CD4-positive, alpha-beta T cell (primary cell): ENCODE results near the gene CFAP99. TPM values are rescaled to one million over a fixed set of nuclear protein-coding genes. Genes with fewer than 3 reads are reported as not detected.

Experiments
- ATAC-seq: fragments of 200-7000 bp; cut with Tn5 transposase; one replicate; pipeline ENCODE4 v1.10.0; 2022; ENCODE audit warnings: mild to moderate bottlenecking; ENCODE audit not compliant: poor library complexity
- CTCF ChIA-PET: fragments of 350-600 bp; sonication (Branson Sonifier 250); formaldehyde crosslinking; loops from one replicate; lab custom pipeline; 2021; ENCODE audit warnings: antibody characterized with exemption, inconsistent platforms; lab: Charles Lee
- POLR2A ChIA-PET: fragments of 350-600 bp; sonication (Branson Sonifier 250); formaldehyde crosslinking; loops from one replicate; lab custom pipeline; 2021; ENCODE audit warnings: antibody characterized with exemption, inconsistent platforms; lab: Charles Lee
- DNase-seq, 14 experiments: peaks; one replicate each; pipeline ENCODE4 v3.0.0-alpha.2; 2013 to 2020; ENCODE audit warnings: mixed read lengths in 2 of 14
- H3K27ac ChIP-seq, 2 donors: one replicate each; pipeline versions ENCODE4 v1.5.1 to v1.7.0; 2013; ENCODE audit warnings: low read length in 2 of 2, low read depth in 1 of 2, mild to moderate bottlenecking in 1 of 2
- H3K27me3 ChIP-seq, 2 experiments: 1 replicate in 1 of 2; 2 replicates in 1 of 2; pipeline versions ENCODE4 v1.6.1 to v1.7.0; 2013; ENCODE audit warnings: low read length in 2 of 2, control low read depth in 1 of 2, mild to moderate bottlenecking in 1 of 2, moderate library complexity in 1 of 2; ENCODE audit not compliant: insufficient read depth in 2 of 2, control insufficient read depth in 1 of 2
- H3K36me3 ChIP-seq: one replicate; pipeline ENCODE4 v1.6.1; 2013; ENCODE audit warnings: low read length, control low read depth; ENCODE audit not compliant: insufficient read depth
- H3K4me1 ChIP-seq: one replicate; pipeline ENCODE4 v1.6.1; 2013; ENCODE audit warnings: low read length, control low read depth; ENCODE audit not compliant: insufficient read depth
- H3K4me3 ChIP-seq: one replicate; pipeline ENCODE4 v1.5.1; 2013; ENCODE audit warnings: mild to moderate bottlenecking, low read length, moderate library complexity
- H3K9me3 ChIP-seq, 2 experiments: 1 replicate in 1 of 2; 2 replicates in 1 of 2; pipeline versions ENCODE4 v1.6.1 to v1.7.0; 2013; ENCODE audit warnings: low read length in 2 of 2, mild to moderate bottlenecking in 2 of 2, control low read depth in 1 of 2, moderate library complexity in 1 of 2; ENCODE audit not compliant: control insufficient read depth in 1 of 2, insufficient read depth in 1 of 2
- H3K27ac Mint-ChIP-seq: one replicate; pipeline ENCODE4 v1.8.0; 2020; ENCODE audit warnings: mixed read lengths
- H3K27me3 Mint-ChIP-seq: one replicate; pipeline ENCODE4 v1.8.0; 2021; ENCODE audit warnings: mixed read lengths
- H3K36me3 Mint-ChIP-seq: one replicate; pipeline ENCODE4 v1.8.0; 2021; ENCODE audit warnings: low read depth, mixed read lengths
- H3K4me1 Mint-ChIP-seq: one replicate; pipeline ENCODE4 v1.8.0; 2021; ENCODE audit warnings: low read depth, mixed read lengths
- H3K4me3 Mint-ChIP-seq: one replicate; pipeline ENCODE4 v1.8.0; 2020; ENCODE audit warnings: mild to moderate bottlenecking, mixed read lengths
- H3K9me3 Mint-ChIP-seq: one replicate; pipeline ENCODE4 v1.8.0; 2020; ENCODE audit warnings: mixed read lengths
- intact Hi-C, 2 experiments: fragments of 100-400 bp; cut with DNase I in 1 of 2; cut with micrococcal nuclease in 1 of 2; formaldehyde crosslinking; loops; one replicate each; pipeline versions ENCODE4 v1.15.1 to v1.9.0; 2023 to 2025; cut with DNase I, micrococcal nuclease
- total RNA-seq, 174 experiments: library from RNA in 2 of 174; stranded (reverse) in 2 of 174; gene quantifications; one replicate each; pipeline ENCODE4 v1.2.3 and lab custom pipeline; 2021 to 2026
- TF ChIP-seq, protein P1 (sequence below): fragments of 200-600 bp; IDR thresholded peaks from one replicate; pipeline ENCODE4 v1.8.0; 2022; ENCODE audit warnings: antibody characterized with exemption, mild to moderate bottlenecking

CFAP99 gene
- total RNA-seq, 2 experiments from 2014 or later: 0.17 TPM; not detected in 1

GRCh38 chr4:2457481-2458295 lies 38.9 kb downstream of the CFAP99 start:
- H3K27ac Mint-ChIP-seq: no peak overlapping the region
- H3K4me3 Mint-ChIP-seq: no peak overlapping the region
- no peaks in the 10 kb centered on the region for H3K36me3 ChIP-seq
- no peaks in the 10 kb centered on the region for H3K27me3 Mint-ChIP-seq
- H3K4me1 ChIP-seq: peaks cover 7% of the 10 kb centered on the region
- H3K27me3 ChIP-seq: peaks cover 0 to 5% of the 10 kb centered on the region in 2 experiments
- no peak for DNase-seq
- no peaks in the 10 kb centered on the region for H3K9me3 Mint-ChIP-seq
- H3K36me3 Mint-ChIP-seq: no peaks in the 10 kb centered on the region
- TF ChIP-seq, protein P1, sequence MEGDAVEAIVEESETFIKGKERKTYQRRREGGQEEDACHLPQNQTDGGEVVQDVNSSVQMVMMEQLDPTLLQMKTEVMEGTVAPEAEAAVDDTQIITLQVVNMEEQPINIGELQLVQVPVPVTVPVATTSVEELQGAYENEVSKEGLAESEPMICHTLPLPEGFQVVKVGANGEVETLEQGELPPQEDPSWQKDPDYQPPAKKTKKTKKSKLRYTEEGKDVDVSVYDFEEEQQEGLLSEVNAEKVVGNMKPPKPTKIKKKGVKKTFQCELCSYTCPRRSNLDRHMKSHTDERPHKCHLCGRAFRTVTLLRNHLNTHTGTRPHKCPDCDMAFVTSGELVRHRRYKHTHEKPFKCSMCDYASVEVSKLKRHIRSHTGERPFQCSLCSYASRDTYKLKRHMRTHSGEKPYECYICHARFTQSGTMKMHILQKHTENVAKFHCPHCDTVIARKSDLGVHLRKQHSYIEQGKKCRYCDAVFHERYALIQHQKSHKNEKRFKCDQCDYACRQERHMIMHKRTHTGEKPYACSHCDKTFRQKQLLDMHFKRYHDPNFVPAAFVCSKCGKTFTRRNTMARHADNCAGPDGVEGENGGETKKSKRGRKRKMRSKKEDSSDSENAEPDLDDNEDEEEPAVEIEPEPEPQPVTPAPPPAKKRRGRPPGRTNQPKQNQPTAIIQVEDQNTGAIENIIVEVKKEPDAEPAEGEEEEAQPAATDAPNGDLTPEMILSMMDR: no peak
- POLR2A ChIA-PET: interaction anchor here (0.6 kb wide), 1 partner anchor 120 kb away, joined by 3 read pairs; no protein-coding TSS in a partner anchor
- H3K4me1 Mint-ChIP-seq: peaks cover 6% of the 10 kb centered on the region
- H3K27ac ChIP-seq: no peak overlapping the region
- CTCF ChIA-PET: no interaction called here
- no peak overlapping the region for H3K4me3 ChIP-seq
- intact Hi-C loops: no loop called here
- no peak for ATAC-seq
- H3K9me3 ChIP-seq: no peaks in the 10 kb centered on the region

GRCh38 chr4:2458546-2459491 lies 40.1 kb downstream of the CFAP99 start:
- H3K4me3 ChIP-seq: no peak overlapping the region
- no peaks in the 10 kb centered on the region for H3K36me3 Mint-ChIP-seq
- H3K9me3 ChIP-seq: no peaks in the 10 kb centered on the region
- ChIA-PET POLR2A (interaction anchor here (1.2 kb wide), 1 partner anchor 10 kb away, joined by 7 read pairs; the partner anchor contains the start of gene RNF4), CTCF (no interaction called here)
- peaks cover 15% of the 10 kb centered on the region for H3K4me1 ChIP-seq
- H3K36me3 ChIP-seq: no peaks in the 10 kb centered on the region
- intact Hi-C loops: no loop called here
- DNase-seq (no peak), ATAC-seq (no peak)
- H3K27me3 Mint-ChIP-seq: no peaks in the 10 kb centered on the region
- H3K9me3 Mint-ChIP-seq: no peaks in the 10 kb centered on the region
- no peak overlapping the region for H3K4me3 Mint-ChIP-seq
- peaks cover 6% of the 10 kb centered on the region for H3K4me1 Mint-ChIP-seq
- no peak overlapping the region for H3K27ac ChIP-seq
- TF ChIP-seq, protein P1: no peak
- peaks cover 0 to 5% of the 10 kb centered on the region in 2 experiments for H3K27me3 ChIP-seq
- no peak overlapping the region for H3K27ac Mint-ChIP-seq

- Mint-ChIP-seq H3K36me3 (no peaks in the 10 kb centered on the region), H3K9me3 (no peaks in the 10 kb centered on the region), H3K4me1 (peaks cover 6% of the 10 kb centered on the region), H3K4me3 (no peak overlapping the region), H3K27ac (no peak overlapping the region), H3K27me3 (no peaks in the 10 kb centered on the region)
- Histone ChIP-seq H3K4me3 (no peak overlapping the region), H3K27me3 (peaks cover 0 to 5% of the 10 kb centered on the region in 2 experiments), H3K4me1 (peaks cover 15% of the 10 kb centered on the region), H3K36me3 (no peaks in the 10 kb centered on the region), H3K27ac (no peak overlapping the region), H3K9me3 (no peaks in the 10 kb centered on the region)
- intact Hi-C loops: loop anchor here in 1 of 2 experiments (5.0 to 10.0 kb wide), 2 partner anchors 177 to 745 kb away; partner anchors contain the start of gene SLBP
- TF ChIP-seq, protein P1: no peak
- DNase-seq: no peak
- ChIA-PET POLR2A (interaction anchor here (0.5 to 1.2 kb wide), 2 partner anchors 9 to 82 kb away, joined by 3 to 7 read pairs; partner anchors contain the start of gene RNF4), CTCF (interaction anchor here (1.6 kb wide), 1 partner anchor 18 kb away, joined by 4 read pairs; no protein-coding TSS in a partner anchor)
- no peak for ATAC-seq
Measured at GRCh38 chr4:2459589-2460349, 41.0 kb downstream of the CFAP99 start.
